ENCODE measurements around the gene SERPING1. TPM values are rescaled to one million over a fixed set of nuclear protein-coding genes. Genes with fewer than 3 reads are reported as not detected.

SERPING1 gene
- polyA plus RNA-seq, 1 of the 3 experiments (the other 2 are of a cell fraction) = 4.5 TPM

- H3K9me3 ChIP-seq = no peaks in the 10 kb centered on the region
- no peak for DNase-seq
- H3K4me3 ChIP-seq (ENCODE audit: low read depth in 2 of 2, low read length in 1 of 2) = no peak overlapping the region
- no peaks in the 10 kb centered on the region for H3K9me2 ChIP-seq
- no peaks in the 10 kb centered on the region for H3K4me1 ChIP-seq (ENCODE audit: control insufficient read depth in 1 of 2, insufficient read depth in 2 of 2, low read depth in 1 of 2, low read length in 1 of 2)
- TF ChIP-seq FOXJ3 (CRISPR knock-in tag; IDR thresholded peaks at IDR 0.05) (no peak), TAF1 (IDR thresholded peaks at IDR 0.05; ENCODE audit: borderline replicate concordance, low read depth, low read length) (no peak), CTCF (IDR thresholded peaks at IDR 0.05) (no peak)
- H3K4me2 ChIP-seq = no peak overlapping the region
- ChIA-PET POLR2A (interaction anchor here (0.7 kb wide), 1 partner anchor 108 kb away, joined by 4 read pairs; the partner anchor contains the start of gene TMX2), CTCF (interaction anchor here (1.0 to 2.1 kb wide), 2 partner anchors 36 to 37 kb away, joined by 6 read pairs; partner anchors contain the start of gene UBE2L6)
- no peaks in the 10 kb centered on the region for H3F3A ChIP-seq (replicated peaks; ENCODE audit: insufficient read depth)
- no peak overlapping the region for H2AFZ ChIP-seq (ENCODE audit: low read depth)
- H4K20me1 ChIP-seq (ENCODE audit: insufficient read depth) = no peaks in the 10 kb centered on the region
- no peaks in the 10 kb centered on the region for H3K36me3 ChIP-seq (replicated peaks in 1 of 2; ENCODE audit: control insufficient read depth in 1 of 2, insufficient read depth in 2 of 2, low read length in 1 of 2)
- H3K27ac ChIP-seq (ENCODE audit: low read depth in 2 of 2, low read length in 1 of 2) = no peak overlapping the region
- WGBS (ENCODE audit: low lambda C conversion rate) = 86% methylated on average over 5 of the region's 5 CpGs
- H3K27me3 ChIP-seq (ENCODE audit: insufficient read depth) = no peaks in the 10 kb centered on the region; the same call in 1 of the 2 replicates
- no peak overlapping the region for H3K9ac ChIP-seq
- H3K79me2 ChIP-seq (ENCODE audit: insufficient read depth) = no peaks in the 10 kb centered on the region
Observed at GRCh38 chr11:57605028-57605420, 7.5 kb downstream of the SERPING1 start.

GRCh38 chr11:57610170-57610569, 12.7 kb downstream of the SERPING1 start:
- Histone ChIP-seq H3K27ac (ENCODE audit: low read depth in 2 of 2, low read length in 1 of 2) (no peak overlapping the region), H3K27me3 (ENCODE audit: insufficient read depth) (peaks cover 14% of the 10 kb centered on the region), H3K4me3 (ENCODE audit: low read depth in 2 of 2, low read length in 1 of 2) (no peak overlapping the region), H2AFZ (ENCODE audit: low read depth) (no peak overlapping the region), H4K20me1 (ENCODE audit: insufficient read depth) (no peaks in the 10 kb centered on the region), H3K36me3 (replicated peaks in 1 of 2; ENCODE audit: control insufficient read depth in 1 of 2, insufficient read depth in 2 of 2, low read length in 1 of 2) (no peaks in the 10 kb centered on the region), H3K9me3 (no peaks in the 10 kb centered on the region), H3F3A (replicated peaks; ENCODE audit: insufficient read depth) (no peaks in the 10 kb centered on the region), H3K4me1 (ENCODE audit: control insufficient read depth in 1 of 2, insufficient read depth in 2 of 2, low read depth in 1 of 2, low read length in 1 of 2) (no peaks in the 10 kb centered on the region), H3K4me2 (no peak overlapping the region), H3K79me2 (ENCODE audit: insufficient read depth) (no peaks in the 10 kb centered on the region), H3K9ac (no peak overlapping the region), H3K9me2 (no peaks in the 10 kb centered on the region)
- no peak for DNase-seq
- CTCF ChIA-PET = interaction anchor here (1.1 to 1.6 kb wide), 2 partner anchors 34 to 42 kb away, joined by 3 to 9 read pairs; partner anchors contain the start of gene UBE2L6
- no peak for TF ChIP-seq NRF1 (IDR thresholded peaks at IDR 0.05; ENCODE audit: low read depth, low read length)
- TF ChIP-seq USF2 (IDR thresholded peaks at IDR 0.05; ENCODE audit: borderline replicate concordance, low read depth, low read length) = no peak
- TF ChIP-seq NFIC (IDR thresholded peaks at IDR 0.05; ENCODE audit: borderline replicate concordance) = no peak
- TF ChIP-seq TAF1 (IDR thresholded peaks at IDR 0.05; ENCODE audit: borderline replicate concordance, low read depth, low read length) = no peak
- TF ChIP-seq EP300 (IDR thresholded peaks at IDR 0.05; ENCODE audit: borderline replicate concordance in 1 of 2, low read depth in 1 of 2, low read length in 1 of 2) = no peak
- TF ChIP-seq MXI1 (IDR thresholded peaks at IDR 0.05; ENCODE audit: low read depth, low read length) = no peak
- TF ChIP-seq REST (IDR thresholded peaks at IDR 0.05; ENCODE audit: low read depth, low read length) = no peak
- no peak for TF ChIP-seq ELF1 (IDR thresholded peaks at IDR 0.05)
- TF ChIP-seq FOSL2 (IDR thresholded peaks at IDR 0.05; ENCODE audit: borderline replicate concordance, low read depth) = no peak
- TF ChIP-seq RCOR1 (IDR thresholded peaks at IDR 0.05; ENCODE audit: low read length) = no peak
- no peak for TF ChIP-seq JUND (IDR thresholded peaks at IDR 0.05)
- TF ChIP-seq CHD2 (IDR thresholded peaks at IDR 0.05; ENCODE audit: low read length, partially characterized antibody) = no peak
- no peak for TF ChIP-seq MEF2A (IDR thresholded peaks at IDR 0.05; ENCODE audit: borderline replicate concordance, low read depth)
- TF ChIP-seq FOXJ3 (CRISPR knock-in tag; IDR thresholded peaks at IDR 0.05) = no peak
- TF ChIP-seq CTCF (IDR thresholded peaks at IDR 0.05) = no peak
- no peak for TF ChIP-seq RAD21 (IDR thresholded peaks at IDR 0.05; ENCODE audit: low read length)
- TF ChIP-seq SIN3A (IDR thresholded peaks at IDR 0.05; ENCODE audit: borderline replicate concordance, low read depth, low read length) = no peak
- TF ChIP-seq MAX (IDR thresholded peaks at IDR 0.05; ENCODE audit: low read depth) = no peak
- 63% methylated on average over 4 of the region's 4 CpGs for WGBS (ENCODE audit: low lambda C conversion rate)
- POLR2A ChIA-PET = no interaction called here
